CD14-positive monocyte (primary cell): Measurements from ENCODE around the gene EFCAB8. TPM values are rescaled to one million over a fixed set of nuclear protein-coding genes. Genes with fewer than 3 reads are reported as not detected.

Experiments used
- DNase-seq, 3 donors: peaks; one replicate each; pipeline ENCODE4 v3.0.0-alpha.2; 2011 to 2022
- H2AFZ ChIP-seq: 2 replicates; pipeline ENCODE4 v1.6.0; 2012; ENCODE audit warnings: mild to moderate bottlenecking, low read depth, low read length, inconsistent platforms; ENCODE audit not compliant: insufficient read depth, poor library complexity, severe bottlenecking
- H3K27ac ChIP-seq, 2 donors: 1 replicate in 1 of 2; 2 replicates in 1 of 2; pipeline ENCODE4 v1.5.1; 2012 to 2013; ENCODE audit warnings: low read length in 2 of 2, control low read depth in 1 of 2, inconsistent platforms in 1 of 2, low read depth in 1 of 2, mild to moderate bottlenecking in 1 of 2
- H3K27me3 ChIP-seq, 2 donors: one replicate each; pipeline versions ENCODE4 v1.6.0 to v1.6.1; 2011 to 2013; ENCODE audit warnings: low read length in 2 of 2; ENCODE audit not compliant: control insufficient read depth in 2 of 2, insufficient read depth in 2 of 2
- H3K36me3 ChIP-seq, 2 donors: replicated peaks in 1 of 2; 1 replicate in 1 of 2; 2 replicates in 1 of 2; pipeline versions ENCODE4 v1.5.1 to v1.6.1; 2012 to 2013; ENCODE audit warnings: low read length in 2 of 2, control low read depth in 1 of 2, inconsistent platforms in 1 of 2, mild to moderate bottlenecking in 1 of 2; ENCODE audit not compliant: insufficient read depth in 2 of 2, control insufficient read depth in 1 of 2
- H3K4me1 ChIP-seq, 2 donors: 1 replicate in 1 of 2; 2 replicates in 1 of 2; pipeline versions ENCODE4 v1.5.1 to v1.6.1; 2012 to 2013; ENCODE audit warnings: low read length in 2 of 2, control low read depth in 1 of 2, inconsistent platforms in 1 of 2, mild to moderate bottlenecking in 1 of 2, moderate library complexity in 1 of 2; ENCODE audit not compliant: insufficient read depth in 2 of 2, control insufficient read depth in 1 of 2
- H3K4me2 ChIP-seq: replicated peaks from 2 replicates; pipeline ENCODE3; 2012; ENCODE audit warnings: low read length, moderate library complexity, mild to moderate bottlenecking; ENCODE audit not compliant: poor library complexity, severe bottlenecking; ENCODE audit errors: extremely low read depth
- H3K4me3 ChIP-seq, 3 experiments: fragments of 200-600 bp in 1 of 3; sonication (generic) in 1 of 3; replicated peaks in 1 of 3; 1 replicate in 2 of 3; 2 replicates in 1 of 3; pipeline ENCODE4 v1.5.1; 2011 to 2013; ENCODE audit warnings: low read length in 3 of 3, mild to moderate bottlenecking in 3 of 3, control low read depth in 2 of 3, low read depth in 2 of 3, inconsistent platforms in 1 of 3, moderate library complexity in 1 of 3
- H3K79me2 ChIP-seq: 2 replicates; pipeline ENCODE4 v1.6.0; 2012; ENCODE audit warnings: mild to moderate bottlenecking, control low read depth, inconsistent platforms, low read length, moderate library complexity; ENCODE audit not compliant: insufficient read depth
- H3K9ac ChIP-seq: 2 replicates; pipeline ENCODE4 v1.6.0; 2017; ENCODE audit warnings: low read length, mild to moderate bottlenecking; ENCODE audit not compliant: insufficient read depth, poor library complexity, severe bottlenecking
- H3K9me3 ChIP-seq, 2 donors: replicated peaks in 1 of 2; 1 replicate in 1 of 2; 2 replicates in 1 of 2; pipeline versions ENCODE4 v1.5.1 to v1.6.1; 2012 to 2013; ENCODE audit warnings: low read length in 2 of 2, control low read depth in 1 of 2; ENCODE audit not compliant: control insufficient read depth in 1 of 2, insufficient read depth in 1 of 2
- H4K20me1 ChIP-seq: 2 replicates; pipeline ENCODE4 v1.6.0; 2012; ENCODE audit warnings: mild to moderate bottlenecking, low read length, control low read depth, moderate library complexity; ENCODE audit not compliant: insufficient read depth
- H3K27ac Mint-ChIP-seq, 7 donors: one replicate each; pipeline ENCODE4 v1.8.0; 2020; ENCODE audit warnings: mild to moderate bottlenecking in 7 of 7, mixed read lengths in 7 of 7, moderate library complexity in 6 of 7, inconsistent platforms in 2 of 7
- H3K27me3 Mint-ChIP-seq, 3 donors: one replicate each; pipeline ENCODE4 v1.8.0; 2021 to 2022; ENCODE audit warnings: low read depth in 3 of 3, mild to moderate bottlenecking in 3 of 3, mixed read lengths in 3 of 3, moderate library complexity in 3 of 3, inconsistent platforms in 1 of 3
- H3K36me3 Mint-ChIP-seq, 2 donors: one replicate each; pipeline ENCODE4 v1.8.0; 2020; ENCODE audit warnings: mixed read lengths in 2 of 2, inconsistent platforms in 1 of 2, mild to moderate bottlenecking in 1 of 2
- H3K4me1 Mint-ChIP-seq: one replicate; pipeline ENCODE4 v1.8.0; 2020; ENCODE audit warnings: mild to moderate bottlenecking, mixed read lengths
- H3K4me3 Mint-ChIP-seq, 2 donors: one replicate each; pipeline ENCODE4 v1.8.0; 2020; ENCODE audit warnings: mild to moderate bottlenecking in 2 of 2, mixed read lengths in 2 of 2, moderate library complexity in 1 of 2
- H3K9me3 Mint-ChIP-seq, 7 donors: one replicate each; pipeline ENCODE4 v1.8.0; 2020 to 2022; ENCODE audit warnings: mixed read lengths in 7 of 7, mild to moderate bottlenecking in 6 of 7, moderate library complexity in 6 of 7, inconsistent platforms in 2 of 7
- WGBS: methylation state at CpG from one replicate; pipeline ENCODE4 v1.1.5; 2013; ENCODE audit warnings: missing lambda C conversion rate; ENCODE audit not compliant: insufficient coverage; 5-methylcytosine and 5-hydroxymethylcytosine counted together
- intact Hi-C, 2 donors: fragments of 100-400 bp; cut with micrococcal nuclease; formaldehyde crosslinking; loops; one replicate each; pipeline versions ENCODE4 v1.15.0 to v1.15.1; 2023
- polyA plus RNA-seq, 3 donors: library from polyadenylated mRNA; depleted of rRNA in 1 of 3; unstranded in 2 of 3; stranded (reverse) in 1 of 3; fragments of 300-500 nt in 2 of 3; fragments of >200 nt in 1 of 3; fragmentation: Illumina TruSeq in 2 of 3; gene quantifications; 1 replicate in 2 of 3; 2 replicates in 1 of 3; pipeline ENCODE4 v1.2.3, GENCODE V29; 2012 to 2021
- TF ChIP-seq, protein P1 (sequence below): fragments of 200-600 bp; IDR thresholded peaks from one replicate; pipeline ENCODE4 v1.8.0; 2022; ENCODE audit warnings: antibody characterized with exemption, mild to moderate bottlenecking

EFCAB8 gene
- polyA plus RNA-seq, 3 donors = 0.45 TPM; not detected in 2

DNA sequence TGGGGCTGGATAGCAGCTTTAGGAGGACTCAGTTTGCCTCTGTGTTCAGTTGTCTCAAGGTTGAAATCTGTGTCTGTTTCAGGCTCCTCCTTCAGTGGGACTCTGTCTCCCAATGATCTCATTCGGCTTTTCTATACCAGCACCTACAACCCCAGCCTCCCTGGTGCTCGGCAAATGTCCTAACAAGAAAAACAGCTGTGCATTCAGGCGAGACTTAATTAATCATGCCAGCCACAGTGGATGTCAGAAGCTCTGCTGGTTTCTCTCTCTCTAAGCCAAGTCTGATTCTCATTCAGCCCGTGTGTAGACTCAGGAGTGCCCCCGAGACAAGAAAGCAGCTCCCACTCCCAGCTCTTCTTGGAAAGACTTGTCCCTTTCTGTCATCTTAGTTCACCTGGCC, 98.7 kb downstream of the EFCAB8 start:
- H3K27ac Mint-ChIP-seq = no peak overlapping the region
- no peak overlapping the region for H3K4me3 Mint-ChIP-seq

DNA sequence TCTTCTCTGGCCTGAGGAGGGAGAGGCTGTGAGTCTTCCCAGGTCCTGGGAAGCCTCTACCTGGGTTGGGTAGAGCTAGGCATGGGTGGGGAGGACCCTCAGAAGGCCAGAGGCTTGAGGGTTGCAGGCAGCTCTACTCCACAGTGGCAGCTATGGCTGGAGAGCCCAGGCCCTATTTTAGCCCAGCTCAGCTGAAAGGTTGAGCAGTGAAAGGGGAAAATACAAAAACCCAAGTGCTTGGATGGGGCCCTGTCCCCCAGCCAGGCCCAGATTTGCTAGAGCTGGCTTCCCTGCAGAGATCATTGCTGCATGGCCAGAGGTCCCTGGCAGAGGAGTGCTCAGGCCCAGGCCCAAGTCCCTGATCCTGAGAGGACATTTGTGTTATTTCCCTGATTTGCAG, 99.9 kb downstream of the EFCAB8 start:
- Histone ChIP-seq H3K79me2 (no peaks in the 10 kb centered on the region), H3K36me3 (no peaks in the 10 kb centered on the region), H3K9ac (no peak overlapping the region), H3K4me2 (no peak overlapping the region), H3K4me3 (no peak overlapping the region), H3K9me3 (peaks cover 11 to 19% of the 10 kb centered on the region in 2 donors), H3K4me1 (no peaks in the 10 kb centered on the region), H2AFZ (no peak overlapping the region), H4K20me1 (no peaks in the 10 kb centered on the region), H3K27ac (no peak overlapping the region), H3K27me3 (no peaks in the 10 kb centered on the region)
- TF ChIP-seq, protein P1, sequence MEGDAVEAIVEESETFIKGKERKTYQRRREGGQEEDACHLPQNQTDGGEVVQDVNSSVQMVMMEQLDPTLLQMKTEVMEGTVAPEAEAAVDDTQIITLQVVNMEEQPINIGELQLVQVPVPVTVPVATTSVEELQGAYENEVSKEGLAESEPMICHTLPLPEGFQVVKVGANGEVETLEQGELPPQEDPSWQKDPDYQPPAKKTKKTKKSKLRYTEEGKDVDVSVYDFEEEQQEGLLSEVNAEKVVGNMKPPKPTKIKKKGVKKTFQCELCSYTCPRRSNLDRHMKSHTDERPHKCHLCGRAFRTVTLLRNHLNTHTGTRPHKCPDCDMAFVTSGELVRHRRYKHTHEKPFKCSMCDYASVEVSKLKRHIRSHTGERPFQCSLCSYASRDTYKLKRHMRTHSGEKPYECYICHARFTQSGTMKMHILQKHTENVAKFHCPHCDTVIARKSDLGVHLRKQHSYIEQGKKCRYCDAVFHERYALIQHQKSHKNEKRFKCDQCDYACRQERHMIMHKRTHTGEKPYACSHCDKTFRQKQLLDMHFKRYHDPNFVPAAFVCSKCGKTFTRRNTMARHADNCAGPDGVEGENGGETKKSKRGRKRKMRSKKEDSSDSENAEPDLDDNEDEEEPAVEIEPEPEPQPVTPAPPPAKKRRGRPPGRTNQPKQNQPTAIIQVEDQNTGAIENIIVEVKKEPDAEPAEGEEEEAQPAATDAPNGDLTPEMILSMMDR = no peak
- peaks cover 13 to 28% (median 21%) of the 10 kb centered on the region in 7 donors for H3K9me3 Mint-ChIP-seq
- H3K27ac Mint-ChIP-seq = no peak overlapping the region
- H3K4me3 Mint-ChIP-seq = no peak overlapping the region
- no peaks in the 10 kb centered on the region for H3K36me3 Mint-ChIP-seq
- intact Hi-C loops = no loop called here
- H3K27me3 Mint-ChIP-seq = peaks cover 3 to 14% (median 4%) of the 10 kb centered on the region in 3 donors
- DNase-seq = no peak
- no peaks in the 10 kb centered on the region for H3K4me1 Mint-ChIP-seq

More for the DNA sequence above, 98.7 kb downstream of the EFCAB8 start:
- no peaks in the 10 kb centered on the region for H3K79me2 ChIP-seq
- intact Hi-C loops = no loop called here
- H3K36me3 ChIP-seq = no peaks in the 10 kb centered on the region
- 100% methylated on average over 3 of the region's 5 CpGs for WGBS
- no peak for DNase-seq
- H3K9ac ChIP-seq = no peak overlapping the region
- no peak overlapping the region for H2AFZ ChIP-seq
- H3K4me1 ChIP-seq = no peaks in the 10 kb centered on the region
- no peaks in the 10 kb centered on the region for H3K27me3 ChIP-seq
- TF ChIP-seq, protein P1 = no peak
- Mint-ChIP-seq H3K27me3 (peaks cover 3 to 17% (median 7%) of the 10 kb centered on the region in 3 donors), H3K36me3 (no peaks in the 10 kb centered on the region), H3K9me3 (peaks cover 13 to 28% (median 21%) of the 10 kb centered on the region in 7 donors), H3K4me1 (no peaks in the 10 kb centered on the region)
- no peak overlapping the region for H3K4me2 ChIP-seq
- no peak overlapping the region for H3K4me3 ChIP-seq
- H4K20me1 ChIP-seq = no peaks in the 10 kb centered on the region
- H3K9me3 ChIP-seq = peaks cover 11 to 19% of the 10 kb centered on the region in 2 donors
- no peak overlapping the region for H3K27ac ChIP-seq
